ENCODE data around the gene ZNF276. TPM values are rescaled to one million over a fixed set of nuclear protein-coding genes. Genes with fewer than 3 reads are reported as not detected.
"Not testable (repeated sequence)": the region's sequence is repeated elsewhere in the genome, so short reads cannot be mapped to it uniquely, and the experiment has no call there.

Gene ZNF276
- total RNA-seq, 2 donors from 2014 or later, result 36.0 to 72.1 TPM

GRCh38 chr16:89783952-89784351, 62.6 kb downstream of the ZNF276 start:
- H3K36me3 Mint-ChIP-seq, result peaks cover 16% of the 10 kb centered on the region
- H3K4me1 Mint-ChIP-seq (ENCODE audit: low read depth in 2 of 2), result peaks cover 7 to 18% of the 10 kb centered on the region in 2 donors
- not testable (repeated sequence) for H3K27me3 Mint-ChIP-seq; H3K27ac Mint-ChIP-seq; H3K9me3 Mint-ChIP-seq; ATAC-seq; DNase-seq (ENCODE audit: low spot score); H3K4me3 Mint-ChIP-seq

GRCh38 chr16:89784406-89784805, 63.1 kb downstream of the ZNF276 start:
- Mint-ChIP-seq H3K27ac (peak overlapping the region in 1 of 2 donors; percentile 24), H3K9me3 (no peaks in the 10 kb centered on the region), H3K4me3 (no peak overlapping the region), H3K36me3 (peaks cover 16% of the 10 kb centered on the region), H3K27me3 (no peaks in the 10 kb centered on the region), H3K4me1 (ENCODE audit: low read depth in 2 of 2) (peaks cover 7 to 18% of the 10 kb centered on the region in 2 donors)
- no peak for ATAC-seq
- DNase-seq (ENCODE audit: low spot score), result no peak

GRCh38 chr16:89785523-89786155, 64.3 kb downstream of the ZNF276 start:
- Mint-ChIP-seq H3K4me1 (ENCODE audit: low read depth in 2 of 2) (peaks cover 7 to 18% of the 10 kb centered on the region in 2 donors), H3K4me3 (no peak overlapping the region)
- DNase-seq (ENCODE audit: low spot score), result no peak

GRCh38 chr16:89786474-89787364, 65.4 kb downstream of the ZNF276 start:
- Mint-ChIP-seq H3K36me3 (peaks cover 16% of the 10 kb centered on the region), H3K4me3 (no peak overlapping the region), H3K4me1 (ENCODE audit: low read depth in 2 of 2) (peaks cover 7 to 18% of the 10 kb centered on the region in 2 donors), H3K9me3 (no peaks in the 10 kb centered on the region), H3K27me3 (no peaks in the 10 kb centered on the region), H3K27ac (no peak overlapping the region)
- ATAC-seq (no peak), DNase-seq (ENCODE audit: low spot score) (no peak)

More at GRCh38 chr16:89785523-89786155, 64.3 kb downstream of the ZNF276 start:
- Mint-ChIP-seq H3K27me3 (no peaks in the 10 kb centered on the region), H3K27ac (no peak overlapping the region), H3K36me3 (peaks cover 16% of the 10 kb centered on the region), H3K9me3 (no peaks in the 10 kb centered on the region)
- ATAC-seq, result no peak

- DNase-seq (ENCODE audit: low spot score) (no peak), ATAC-seq (no peak)
- no peak overlapping the region for H3K27ac Mint-ChIP-seq
- peaks cover 7 to 19% of the 10 kb centered on the region in 2 donors for H3K4me1 Mint-ChIP-seq (ENCODE audit: low read depth in 2 of 2)
- H3K9me3 Mint-ChIP-seq, result no peaks in the 10 kb centered on the region
- H3K4me3 Mint-ChIP-seq, result no peak overlapping the region
- no peaks in the 10 kb centered on the region for H3K27me3 Mint-ChIP-seq
- H3K36me3 Mint-ChIP-seq, result peaks cover 16% of the 10 kb centered on the region
These were observed 66.0 kb downstream of the ZNF276 start for GRCh38 chr16:89787365-89787805.

Other genes starting within 250 kb of the ZNF276 start
- 100 to 1,000 TPM; 197 to 320 TPM for gene ANKRD11, start 231.0 kb upstream of the ZNF276 start, total RNA-seq
- gene SPG7, start 213.1 kb upstream of the ZNF276 start, total RNA-seq, result 100 to 1,000 TPM in 1 of 2 donors, 10 to 100 TPM in 1; 88.6 to 188 TPM
- 1,000 to 10,000 TPM; 1,294 to 1,944 TPM for gene RPL13, start 160.9 kb upstream of the ZNF276 start, total RNA-seq
- 1 to 10 TPM in 1 of 2 donors, under 1 TPM in 1; 0.81 to 4.2 TPM for gene CPNE7, start 145.8 kb upstream of the ZNF276 start, total RNA-seq
- not detected for gene DPEP1, start 107.9 kb upstream of the ZNF276 start, total RNA-seq
- gene CHMP1A, start 63.8 kb upstream of the ZNF276 start, total RNA-seq, result 100 to 1,000 TPM in 1 of 2 donors, 10 to 100 TPM in 1; 92.8 to 146 TPM
- 10 to 100 TPM in 1 of 2 donors, 1 to 10 TPM in 1; 9.3 to 19.1 TPM for gene SPATA33, start 63.7 kb upstream of the ZNF276 start, total RNA-seq
- 100 to 1,000 TPM in 1 of 2 donors, 10 to 100 TPM in 1; 60.8 to 115 TPM for gene CDK10, start 34.8 kb upstream of the ZNF276 start, total RNA-seq
- gene SPATA2L, start 19.8 kb upstream of the ZNF276 start, total RNA-seq, result 1 to 10 TPM; 6.8 to 8.4 TPM
- gene VPS9D1, start 639 bp upstream of the ZNF276 start, total RNA-seq, result 10 to 100 TPM in 1 of 2 donors, 1 to 10 TPM in 1; 9.0 to 11.0 TPM
- gene FANCA, start 95.1 kb downstream of the ZNF276 start, total RNA-seq, result 100 to 1,000 TPM in 1 of 2 donors, 10 to 100 TPM in 1; 77.5 to 364 TPM
- gene SPIRE2, start 106.9 kb downstream of the ZNF276 start, total RNA-seq, result 1 to 10 TPM; 2.5 to 3.9 TPM
- gene TCF25, start 152.1 kb downstream of the ZNF276 start, total RNA-seq, result 100 to 1,000 TPM; 239 to 382 TPM
- gene MC1R, start 197.3 kb downstream of the ZNF276 start, total RNA-seq, result 10 to 100 TPM in 1 of 2 donors, 1 to 10 TPM in 1; 9.3 to 13.0 TPM
- 10 to 100 TPM in 1 of 2 donors, 1 to 10 TPM in 1; 9.6 to 10.9 TPM for gene TUBB3, start 201.8 kb downstream of the ZNF276 start, total RNA-seq
- gene DEF8, start 227.2 kb downstream of the ZNF276 start, total RNA-seq, result 10 to 100 TPM; 44.2 to 55.5 TPM